Measurements from ENCODE around the gene ATXN7L2. TPM values are rescaled to one million over a fixed set of nuclear protein-coding genes. Genes with fewer than 3 reads are reported as not detected.

Gene ATXN7L2
- total RNA-seq, 2 donors from 2014 or later, result 5.1 to 6.1 TPM

- Mint-ChIP-seq H3K27ac (no peak overlapping the region), H3K9me3 (no peaks in the 10 kb centered on the region), H3K4me1 (peaks cover 4% of the 10 kb centered on the region), H3K27me3 (ENCODE audit: insufficient read depth) (peaks cover 3% of the 10 kb centered on the region), H3K4me3 (no peak overlapping the region), H3K36me3 (ENCODE audit: low read depth) (no peaks in the 10 kb centered on the region)
- Histone ChIP-seq H3K27ac (ENCODE audit: low read depth, low read length) (no peak overlapping the region), H3K9ac (ENCODE audit: extremely low read depth, low read length, poor library complexity, severe bottlenecking) (no peak overlapping the region), H3K4me1 (ENCODE audit: control insufficient read depth, insufficient read depth, low read length) (peaks cover under 1% of the 10 kb centered on the region), H3K36me3 (ENCODE audit: control insufficient read depth, insufficient read depth, low read length) (no peaks in the 10 kb centered on the region), H3K9me3 (ENCODE audit: control insufficient read depth, low read length) (no peaks in the 10 kb centered on the region), H3K4me3 (ENCODE audit: low read length) (no peak overlapping the region), H3K27me3 (ENCODE audit: control insufficient read depth, insufficient read depth, low read length, poor library complexity, severe bottlenecking) (peaks cover 11% of the 10 kb centered on the region)
- WGBS, 2 experiments (ENCODE audit: insufficient coverage in 1 of 2, insufficient read length in 1 of 2), result 89 to 97% methylated on average over 5 to 9 of the region's 9 CpGs
- TF ChIP-seq, protein P1, sequence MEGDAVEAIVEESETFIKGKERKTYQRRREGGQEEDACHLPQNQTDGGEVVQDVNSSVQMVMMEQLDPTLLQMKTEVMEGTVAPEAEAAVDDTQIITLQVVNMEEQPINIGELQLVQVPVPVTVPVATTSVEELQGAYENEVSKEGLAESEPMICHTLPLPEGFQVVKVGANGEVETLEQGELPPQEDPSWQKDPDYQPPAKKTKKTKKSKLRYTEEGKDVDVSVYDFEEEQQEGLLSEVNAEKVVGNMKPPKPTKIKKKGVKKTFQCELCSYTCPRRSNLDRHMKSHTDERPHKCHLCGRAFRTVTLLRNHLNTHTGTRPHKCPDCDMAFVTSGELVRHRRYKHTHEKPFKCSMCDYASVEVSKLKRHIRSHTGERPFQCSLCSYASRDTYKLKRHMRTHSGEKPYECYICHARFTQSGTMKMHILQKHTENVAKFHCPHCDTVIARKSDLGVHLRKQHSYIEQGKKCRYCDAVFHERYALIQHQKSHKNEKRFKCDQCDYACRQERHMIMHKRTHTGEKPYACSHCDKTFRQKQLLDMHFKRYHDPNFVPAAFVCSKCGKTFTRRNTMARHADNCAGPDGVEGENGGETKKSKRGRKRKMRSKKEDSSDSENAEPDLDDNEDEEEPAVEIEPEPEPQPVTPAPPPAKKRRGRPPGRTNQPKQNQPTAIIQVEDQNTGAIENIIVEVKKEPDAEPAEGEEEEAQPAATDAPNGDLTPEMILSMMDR (conservative IDR thresholded peaks at IDR 0.05), result no peak
- DNase-seq, result peak; percentile 55
Observed at GRCh38 chr1:109537450-109538178, 53.9 kb downstream of the ATXN7L2 start.

GRCh38 chr1:109538827-109539555, 55.3 kb downstream of the ATXN7L2 start:
- TF ChIP-seq, protein P1 (conservative IDR thresholded peaks at IDR 0.05), result no peak
- DNase-seq, result no peak
- Histone ChIP-seq H3K4me1 (ENCODE audit: control insufficient read depth, insufficient read depth, low read length) (no peaks in the 10 kb centered on the region), H3K36me3 (ENCODE audit: control insufficient read depth, insufficient read depth, low read length) (no peaks in the 10 kb centered on the region), H3K9ac (ENCODE audit: extremely low read depth, low read length, poor library complexity, severe bottlenecking) (no peak overlapping the region), H3K27ac (ENCODE audit: low read depth, low read length) (no peak overlapping the region), H3K9me3 (ENCODE audit: control insufficient read depth, low read length) (no peaks in the 10 kb centered on the region), H3K4me3 (ENCODE audit: low read length) (no peak overlapping the region), H3K27me3 (ENCODE audit: control insufficient read depth, insufficient read depth, low read length, poor library complexity, severe bottlenecking) (peaks cover 11% of the 10 kb centered on the region)
- H3K4me3 Mint-ChIP-seq, result no peak overlapping the region
- 87 to 98% methylated on average over 7 to 9 of the region's 9 CpGs for WGBS, 2 experiments (ENCODE audit: insufficient coverage in 1 of 2, insufficient read length in 1 of 2)
- no peaks in the 10 kb centered on the region for H3K9me3 Mint-ChIP-seq
- H3K4me1 Mint-ChIP-seq, result peaks cover 2% of the 10 kb centered on the region
- peaks cover 3% of the 10 kb centered on the region for H3K27me3 Mint-ChIP-seq (ENCODE audit: insufficient read depth)
- no peak overlapping the region for H3K27ac Mint-ChIP-seq
- H3K36me3 Mint-ChIP-seq (ENCODE audit: low read depth), result no peaks in the 10 kb centered on the region

DNA sequence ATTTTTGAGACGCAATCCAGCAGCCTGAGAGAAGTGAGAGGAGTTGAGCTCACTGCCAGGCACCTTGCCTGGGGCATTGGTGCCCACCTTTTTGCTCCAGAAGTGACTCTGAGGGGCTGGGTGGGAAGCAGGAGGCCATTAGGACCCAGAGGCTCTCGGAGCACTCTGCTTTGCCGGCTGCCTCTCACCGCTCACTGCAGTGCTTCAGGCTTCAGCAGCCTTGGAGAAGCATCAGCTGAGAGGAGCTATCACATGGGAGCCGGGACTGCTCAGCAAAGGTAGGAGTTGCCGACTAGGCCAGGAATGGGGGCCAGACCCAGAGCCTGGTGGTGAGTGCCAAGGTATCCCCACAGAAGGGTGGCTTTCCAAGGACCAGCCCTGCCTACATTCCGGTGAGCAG, 56.0 kb downstream of the ATXN7L2 start, which contains the start of gene GPR61:
Gene GPR61, plus strand, starts transcription at position 197 of the 400 bp plus-strand sequence. CDS start 3,151 bp downstream, outside the sequence.
- H3K9me3 ChIP-seq (ENCODE audit: control insufficient read depth, low read length), result no peaks in the 10 kb centered on the region
- no peak within 1 kb of the TSS for H3K4me3 ChIP-seq (ENCODE audit: low read length)
- Mint-ChIP-seq H3K36me3 (ENCODE audit: low read depth) (no peaks in the 10 kb centered on the region), H3K4me3 (no peak within 1 kb of the TSS), H3K4me1 (peaks cover 2% of the 10 kb centered on the region), H3K9me3 (no peaks in the 10 kb centered on the region), H3K27ac (peak within 1 kb of the TSS; percentile 80), H3K27me3 (ENCODE audit: insufficient read depth) (peaks cover 3% of the 10 kb centered on the region)
- TF ChIP-seq, protein P1 (conservative IDR thresholded peaks at IDR 0.05), result no peak
- no peak within 1 kb of the TSS for H3K27ac ChIP-seq (ENCODE audit: low read depth, low read length)
- H3K9ac ChIP-seq (ENCODE audit: extremely low read depth, low read length, poor library complexity, severe bottlenecking), result no peak within 1 kb of the TSS
- peak; percentile 64 for DNase-seq
- 28 to 50% methylated on average over 5 to 7 of the region's 7 CpGs for WGBS, 2 experiments (ENCODE audit: insufficient coverage in 1 of 2, insufficient read length in 1 of 2)
- no peaks in the 10 kb centered on the region for H3K4me1 ChIP-seq (ENCODE audit: control insufficient read depth, insufficient read depth, low read length)
- H3K27me3 ChIP-seq (ENCODE audit: control insufficient read depth, insufficient read depth, low read length, poor library complexity, severe bottlenecking), result peaks cover 11% of the 10 kb centered on the region
- no peaks in the 10 kb centered on the region for H3K36me3 ChIP-seq (ENCODE audit: control insufficient read depth, insufficient read depth, low read length)

All from endodermal cell (in vitro differentiated cells).